ENCODE measurements around the gene GAL3ST3.
"Not testable (repeated sequence)": the region's sequence is repeated elsewhere in the genome, so short reads cannot be mapped to it uniquely, and the experiment has no call there.

DNA sequence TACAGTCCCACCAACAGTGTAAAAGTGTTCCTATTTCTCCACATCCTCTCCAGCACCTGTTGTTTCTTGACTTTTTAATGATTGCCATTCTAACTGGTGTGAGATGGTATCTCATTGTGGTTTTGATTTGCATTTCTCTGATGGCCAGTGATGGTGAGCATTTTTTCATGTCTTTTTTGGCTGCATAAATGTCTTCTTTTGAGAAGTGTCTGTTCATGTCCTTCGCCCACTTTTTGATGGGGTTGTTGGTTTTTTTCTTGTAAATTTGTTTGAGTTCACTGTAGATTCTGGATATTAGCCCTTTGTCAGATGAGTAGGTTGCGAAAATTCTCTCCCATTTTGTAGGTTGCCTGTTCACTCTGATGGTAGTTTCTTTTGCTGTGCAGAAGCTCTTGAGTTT lies 43.2 kb upstream of the GAL3ST3 start:
- not testable (repeated sequence) for TF ChIP-seq EZH2 (IDR thresholded peaks at IDR 0.05; ENCODE audit: low read length); CTCF (optimal IDR thresholded peaks at IDR 0.05 in 1 of 3, IDR thresholded peaks at IDR 0.05 in 1 of 3, conservative IDR thresholded peaks at IDR 0.05 in 1 of 3; ENCODE audit: extremely low read depth in 1 of 3, insufficient read depth in 2 of 3, low read length in 3 of 3)

All from keratinocyte (primary cell).